H1 (cell line): ENCODE results near the gene SLC9C2. TPM values are rescaled to one million over a fixed set of nuclear protein-coding genes. Genes with fewer than 3 reads are reported as not detected.
"Not testable (repeated sequence)": the region's sequence is repeated elsewhere in the genome, so short reads cannot be mapped to it uniquely, and the experiment has no call there.

Source experiments
- CTCF ChIA-PET: fragments of 300-600 bp; sonication (Branson Sonifier 250); formaldehyde crosslinking; loops from one replicate; lab custom pipeline; 2021; ENCODE audit not compliant: partially characterized antibody; lab: Charles Lee
- POLR2A ChIA-PET: fragments of 300-600 bp; sonication (Branson Sonifier 250); formaldehyde crosslinking; loops from one replicate; lab custom pipeline; 2021; ENCODE audit warnings: inconsistent platforms; ENCODE audit not compliant: partially characterized antibody; lab: Charles Lee
- DNase-seq, 2 experiments: peaks; one replicate each; pipeline versions ENCODE4 v3.0.0 to v3.0.0-alpha.2; 2010 to 2022; ENCODE audit warnings: low spot score in 2 of 2, low read depth in 1 of 2, mixed read lengths in 1 of 2
- FAIRE-seq: peaks from 2 replicates; lab custom pipeline; 2011; peaks lifted over from hg19 to GRCh38; lab: Jason Lieb, UNC
- H2AFZ ChIP-seq: 2 replicates; pipeline ENCODE4 v1.8.1; 2012; ENCODE audit warnings: low read length, inconsistent platforms
- H2AK5ac ChIP-seq: 2 replicates; pipeline ENCODE4 v1.6.1; 2013; ENCODE audit warnings: low read depth, low read length
- H2BK120ac ChIP-seq: replicated peaks from 2 replicates; pipeline ENCODE3; 2013; ENCODE audit warnings: low read depth, low read length, inconsistent platforms
- H2BK12ac ChIP-seq: 2 replicates; pipeline ENCODE4 v1.6.1; 2013; ENCODE audit warnings: low read depth, low read length
- H2BK15ac ChIP-seq: 2 replicates; pipeline ENCODE4 v1.6.1; 2013; ENCODE audit warnings: low read length
- H2BK20ac ChIP-seq: 2 replicates; pipeline ENCODE4 v1.6.1; 2013; ENCODE audit warnings: low read length
- H2BK5ac ChIP-seq: 2 replicates; pipeline ENCODE4 v1.6.1; 2013; ENCODE audit warnings: low read depth, low read length
- H3K14ac ChIP-seq: 2 replicates; pipeline ENCODE4 v1.6.1; 2013; ENCODE audit warnings: inconsistent platforms; ENCODE audit not compliant: insufficient read length
- H3K18ac ChIP-seq: 2 replicates; pipeline ENCODE4 v1.6.1; 2013; ENCODE audit warnings: low read length; ENCODE audit errors: extremely low read depth
- H3K23ac ChIP-seq: 2 replicates; pipeline ENCODE4 v1.6.1; 2013; ENCODE audit warnings: inconsistent platforms; ENCODE audit not compliant: insufficient read length
- H3K23me2 ChIP-seq: 2 replicates; pipeline ENCODE4 v1.6.1; 2013; ENCODE audit warnings: low read depth, low read length
- H3K27ac ChIP-seq: 2 replicates; pipeline ENCODE4 v1.6.1; 2011; ENCODE audit warnings: low read depth, low read length, inconsistent platforms
- H3K27me3 ChIP-seq, 4 experiments: replicated peaks in 1 of 4; 1 replicate in 1 of 4; 2 replicates in 3 of 4; pipeline versions ENCODE4 v1.6.1 to v1.8.1; 2011 to 2013; ENCODE audit warnings: low read length in 3 of 4, mild to moderate bottlenecking in 3 of 4, inconsistent platforms in 2 of 4, mixed read lengths in 2 of 4, moderate library complexity in 1 of 4; ENCODE audit not compliant: control insufficient read depth in 3 of 4, insufficient read depth in 3 of 4; ENCODE audit errors: extremely low read depth in 1 of 4
- H3K36me3 ChIP-seq, 4 experiments: 2 replicates each; pipeline versions ENCODE4 v1.6.1 to v1.8.1; 2011 to 2013; ENCODE audit warnings: mild to moderate bottlenecking in 4 of 4, low read length in 3 of 4, moderate library complexity in 2 of 4, control low read depth in 1 of 4, inconsistent platforms in 1 of 4; ENCODE audit not compliant: insufficient read depth in 4 of 4, control insufficient read depth in 2 of 4
- H3K4ac ChIP-seq: replicated peaks from 2 replicates; pipeline ENCODE3; 2013; ENCODE audit warnings: low read length, low read depth, mixed read lengths, inconsistent platforms; ENCODE audit not compliant: insufficient read length
- H3K4me1 ChIP-seq, 4 experiments: replicated peaks in 1 of 4; 1 replicate in 1 of 4; 2 replicates in 3 of 4; pipeline versions ENCODE4 v1.6.1 to v1.8.1; 2011 to 2013; ENCODE audit warnings: low read length in 3 of 4, inconsistent platforms in 2 of 4, mixed read lengths in 1 of 4; ENCODE audit not compliant: insufficient read depth in 4 of 4, control insufficient read depth in 3 of 4
- H3K4me2 ChIP-seq, 2 experiments: 2 replicates each; pipeline versions ENCODE4 v1.6.1 to v1.8.1; 2011 to 2013; ENCODE audit warnings: low read depth in 2 of 2, low read length in 2 of 2, control low read depth in 1 of 2, inconsistent platforms in 1 of 2, mild to moderate bottlenecking in 1 of 2; ENCODE audit not compliant: insufficient read depth in 1 of 2
- H3K4me3 ChIP-seq, 4 experiments: fragments of 200-600, 300-600 bp in 1 of 4; sonication (generic), shearing (Covaris generic), sonication (Bioruptor Twin) in 1 of 4; 2 replicates each; pipeline versions ENCODE4 v1.5.1 to v1.8.1; 2011 to 2016; ENCODE audit warnings: low read length in 4 of 4, low read depth in 3 of 4, control low read depth in 2 of 4, inconsistent platforms in 2 of 4, mild to moderate bottlenecking in 2 of 4, mixed read lengths in 1 of 4, moderate library complexity in 1 of 4; ENCODE audit not compliant: insufficient read depth in 2 of 4; ENCODE audit errors: extremely low read depth in 1 of 4
- H3K56ac ChIP-seq: replicated peaks from 2 replicates; pipeline ENCODE3; 2013; ENCODE audit warnings: low read depth, mild to moderate bottlenecking, mixed read lengths, low read length, inconsistent platforms; ENCODE audit not compliant: insufficient read length
- H3K79me1 ChIP-seq: 2 replicates; pipeline ENCODE4 v1.6.1; 2013; ENCODE audit warnings: low read depth, low read length, control low read depth
- H3K79me2 ChIP-seq, 2 experiments: 2 replicates each; pipeline versions ENCODE4 v1.6.1 to v1.8.1; 2012 to 2013; ENCODE audit warnings: low read length in 2 of 2, mild to moderate bottlenecking in 2 of 2, inconsistent platforms in 1 of 2; ENCODE audit not compliant: insufficient read depth in 2 of 2, control insufficient read depth in 1 of 2
- H3K9ac ChIP-seq, 4 experiments: replicated peaks in 1 of 4; 1 replicate in 1 of 4; 2 replicates in 3 of 4; pipeline versions ENCODE4 v1.6.1 to v1.8.1; 2011 to 2013; ENCODE audit warnings: low read depth in 3 of 4, low read length in 3 of 4, control low read depth in 2 of 4, mild to moderate bottlenecking in 2 of 4, moderate library complexity in 2 of 4, inconsistent platforms in 1 of 4; ENCODE audit errors: extremely low read depth in 1 of 4
- H3K9me3 ChIP-seq, 2 experiments: 2 replicates each; pipeline versions ENCODE4 v1.6.1 to v1.8.1; 2012 to 2013; ENCODE audit warnings: mild to moderate bottlenecking in 2 of 2, moderate library complexity in 2 of 2, control low read depth in 1 of 2, inconsistent platforms in 1 of 2, low read depth in 1 of 2, low read length in 1 of 2, mixed read lengths in 1 of 2; ENCODE audit not compliant: insufficient read depth in 2 of 2
- H4K20me1 ChIP-seq, 2 experiments: replicated peaks in 1 of 2; 2 replicates each; pipeline versions ENCODE3 to v1.8.1; 2011 to 2013; ENCODE audit warnings: inconsistent platforms in 2 of 2, low read length in 2 of 2, mild to moderate bottlenecking in 1 of 2; ENCODE audit not compliant: insufficient read depth in 2 of 2, control insufficient read depth in 1 of 2
- H4K5ac ChIP-seq: 2 replicates; pipeline ENCODE4 v1.6.1; 2013; ENCODE audit warnings: low read length, low read depth, mixed read lengths, inconsistent platforms; ENCODE audit not compliant: insufficient read length
- H4K8ac ChIP-seq: 2 replicates; pipeline ENCODE4 v1.8.0; 2013; ENCODE audit warnings: mild to moderate bottlenecking, moderate library complexity, low read length, inconsistent platforms; ENCODE audit not compliant: insufficient read depth; ENCODE audit errors: extremely low read depth
- H4K91ac ChIP-seq: replicated peaks from 2 replicates; pipeline ENCODE3; 2013; ENCODE audit warnings: low read length, mixed read lengths, inconsistent platforms; ENCODE audit not compliant: insufficient read length
- WGBS, 2 experiments: shearing (Covaris generic) in 1 of 2; methylation state at CpG; one replicate each; pipeline versions ENCODE4 v1.1.6 to v1.1.7; 2013 to 2015; ENCODE audit warnings: low lambda C conversion rate in 2 of 2, mixed read lengths in 2 of 2, inconsistent platforms in 1 of 2, low coverage in 1 of 2, missing lambda C conversion rate in 1 of 2; ENCODE audit not compliant: insufficient replicate concordance in 2 of 2, insufficient coverage in 1 of 2, insufficient read length in 1 of 2; ENCODE audit errors: extremely low coverage in 1 of 2, missing lambda C conversion rate in 1 of 2; 5-methylcytosine and 5-hydroxymethylcytosine counted together
- polyA plus RNA-seq, 7 experiments: library from polyadenylated mRNA; depleted of rRNA in 3 of 7; stranded (reverse) in 5 of 7; unstranded in 2 of 7; fragments of >200 nt in 5 of 7; fragments of 200-250 nt in 2 of 7; gene quantifications; 1 replicate in 5 of 7; 2 replicates in 1 of 7; 4 replicates in 1 of 7; pipeline versions ENCODE4 v1.2.1 to v1.2.3, GENCODE V29; 2011 to 2013; ENCODE audit warnings: missing spikeins in 2 of 7, mixed read lengths in 2 of 7
- total RNA-seq: library from RNA; stranded (reverse); fragmentation: NEBNext Ultra II Directional; extraction: Animal tissue kit (Norgen Biotek cat#: 25700); gene quantifications from 2 replicates; pipeline ENCODE4 v1.2.1, GENCODE V29; 2021

Gene SLC9C2
- total and polyA plus RNA-seq, 2 of the 8 experiments (the other 6 are each of a cell fraction or from before 2014, with no cell fraction given), result not detected

DNA sequence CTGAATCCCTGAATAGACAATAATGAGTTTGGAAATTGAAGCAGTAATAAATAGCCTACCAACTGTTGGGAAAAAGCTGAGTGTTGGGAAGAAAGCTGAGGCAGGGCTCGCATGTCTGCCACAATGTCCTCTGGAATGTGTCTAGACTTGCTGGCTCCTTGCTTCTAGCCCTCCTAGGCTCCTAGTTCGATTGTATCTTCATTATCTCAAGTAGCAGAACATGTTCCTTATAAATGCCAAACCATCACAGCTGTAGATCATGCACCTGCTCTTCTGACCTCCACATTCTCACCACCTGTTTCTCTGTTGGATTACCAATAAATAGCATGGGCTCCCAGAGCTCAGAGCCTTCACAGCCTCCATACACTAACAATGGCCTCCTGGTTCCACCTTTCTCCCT is 138.7 kb downstream of the SLC9C2 start:
- not testable (repeated sequence) for H3K56ac ChIP-seq, H3K9ac ChIP-seq, H3K23me2 ChIP-seq, H3K23ac ChIP-seq, H3K27ac ChIP-seq, H3K9me3 ChIP-seq, H3K79me1 ChIP-seq, FAIRE-seq, H3K4me1 ChIP-seq, H3K4me2 ChIP-seq, H2AK5ac ChIP-seq, H4K20me1 ChIP-seq, H4K8ac ChIP-seq, H4K91ac ChIP-seq, H3K27me3 ChIP-seq, H2BK15ac ChIP-seq, H2BK5ac ChIP-seq, DNase-seq, H2BK120ac ChIP-seq, H2BK20ac ChIP-seq, H3K14ac ChIP-seq, H3K18ac ChIP-seq, H3K4me3 ChIP-seq, H2AFZ ChIP-seq, H2BK12ac ChIP-seq, H4K5ac ChIP-seq, H3K4ac ChIP-seq
- ChIA-PET CTCF (interaction anchor here (1.2 to 2.5 kb wide), 3 partner anchors 9 to 175 kb away, joined by 3 to 6 read pairs (median 6); no protein-coding TSS in a partner anchor), POLR2A (interaction anchor here (1.5 kb wide), 1 partner anchor 9 kb away, joined by 6 read pairs; no protein-coding TSS in a partner anchor)
- H3K79me2 ChIP-seq, result peaks cover 0 to 31% of the 10 kb centered on the region in 2 experiments; a peak in 2 of 4 replicates
- peaks cover 0 to 27% (median 11%) of the 10 kb centered on the region in 4 experiments; a peak in 7 of 8 replicates for H3K36me3 ChIP-seq
- WGBS, 2 experiments, result 93% methylated on average over 2 of the region's 2 CpGs; no CpG with 5 or more reads in 1 of the 2 experiments

DNA sequence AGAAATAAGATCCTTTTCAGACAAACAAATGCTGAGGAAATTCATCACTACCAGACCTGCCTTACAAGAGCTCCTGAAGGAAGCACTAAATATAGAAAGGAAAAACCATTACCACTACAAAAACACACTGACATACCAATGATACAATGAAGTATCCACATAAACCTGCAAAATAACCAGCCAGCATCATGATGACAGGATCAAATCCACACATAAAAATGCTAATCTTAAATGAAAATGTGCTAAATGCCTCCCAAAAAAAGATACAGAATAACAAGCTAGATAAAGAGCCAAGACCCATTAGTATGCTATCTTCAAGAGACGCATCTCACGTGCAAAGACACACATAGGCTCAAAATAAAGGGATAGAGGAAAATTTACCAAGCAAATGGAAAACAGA is 140.2 kb downstream of the SLC9C2 start:
- H3K23me2 ChIP-seq, H2BK20ac ChIP-seq, H4K5ac ChIP-seq, H4K8ac ChIP-seq, H3K4me2 ChIP-seq, H2BK15ac ChIP-seq, H3K18ac ChIP-seq, H3K56ac ChIP-seq, H3K27me3 ChIP-seq, H3K14ac ChIP-seq, H3K9ac ChIP-seq, H2BK120ac ChIP-seq, H3K27ac ChIP-seq, H2BK12ac ChIP-seq, H2AFZ ChIP-seq, H4K20me1 ChIP-seq, H3K23ac ChIP-seq, FAIRE-seq, DNase-seq, H3K4ac ChIP-seq, H3K79me1 ChIP-seq, H3K4me1 ChIP-seq, H2BK5ac ChIP-seq, H3K9me3 ChIP-seq, H4K91ac ChIP-seq, H3K4me3 ChIP-seq, H2AK5ac ChIP-seq: not testable (repeated sequence)
- 94% methylated on average over 2 of the region's 2 CpGs; no CpG with 5 or more reads in 1 of the 2 experiments for WGBS, 2 experiments
- CTCF ChIA-PET, result interaction anchor here (0.6 to 2.5 kb wide), 2 partner anchors 31 to 363 kb away, joined by 3 to 6 read pairs; no protein-coding TSS in a partner anchor
- POLR2A ChIA-PET, result interaction anchor here (1.2 to 1.5 kb wide), 2 partner anchors 10 to 16 kb away, joined by 5 to 6 read pairs; no protein-coding TSS in a partner anchor
- peaks cover 0 to 29% of the 10 kb centered on the region in 2 experiments; a peak in 2 of 4 replicates for H3K79me2 ChIP-seq
- H3K36me3 ChIP-seq, result peaks cover 0 to 22% (median 8%) of the 10 kb centered on the region in 4 experiments; a peak in 7 of 8 replicates
